ENCODE results near the gene CACNB1.
"Not testable (repeated sequence)": the region's sequence is repeated elsewhere in the genome, so short reads cannot be mapped to it uniquely, and the experiment has no call there.

The CACNB1 gene

DNA sequence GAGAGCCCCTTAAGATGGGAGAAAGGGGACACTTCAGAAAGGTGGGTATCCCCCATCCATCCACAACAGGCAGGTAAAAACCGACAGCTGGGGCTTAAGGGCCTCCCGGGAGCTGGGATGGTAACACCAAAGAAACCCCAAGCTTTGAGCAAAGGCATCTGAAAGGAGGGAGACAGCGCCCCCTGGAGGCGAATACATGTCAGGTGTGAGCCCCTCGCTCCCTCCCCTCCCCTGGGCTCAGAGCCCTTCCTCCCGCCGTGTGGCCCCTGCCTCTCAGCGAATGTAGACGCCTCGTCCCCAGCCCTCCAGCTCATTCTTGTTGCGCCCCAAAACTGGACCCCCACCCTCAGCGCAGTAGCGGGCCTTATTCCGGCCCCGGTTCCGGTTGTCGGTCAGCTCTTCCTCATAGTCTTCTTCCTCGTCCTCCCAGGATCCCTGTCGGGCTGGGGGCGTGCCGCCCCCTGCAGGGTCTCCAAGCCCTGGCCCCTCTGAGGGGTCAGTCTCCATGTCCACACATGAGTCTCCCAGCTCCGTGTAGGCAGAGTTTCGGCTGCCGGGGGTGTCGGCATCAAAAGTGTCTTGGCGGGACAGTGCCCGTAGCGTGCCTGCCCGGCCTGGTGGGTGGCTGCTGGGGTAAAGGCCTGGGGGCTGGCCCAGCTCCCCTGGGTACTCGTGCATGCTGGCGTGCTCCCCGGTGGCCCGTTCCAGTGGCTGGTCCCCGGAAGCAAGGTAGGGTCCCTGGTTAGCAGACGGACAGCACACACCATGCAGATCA is 22.4 kb downstream of the CACNB1 start:
- DNase-seq (ENCODE audit: low read depth in 2 of 2): peak; percentile 58 to 60

- no peak for DNase-seq (ENCODE audit: low read depth in 2 of 2)
Measured at GRCh38 chr17:39173526-39174274, 23.8 kb downstream of the CACNB1 start.

DNA sequence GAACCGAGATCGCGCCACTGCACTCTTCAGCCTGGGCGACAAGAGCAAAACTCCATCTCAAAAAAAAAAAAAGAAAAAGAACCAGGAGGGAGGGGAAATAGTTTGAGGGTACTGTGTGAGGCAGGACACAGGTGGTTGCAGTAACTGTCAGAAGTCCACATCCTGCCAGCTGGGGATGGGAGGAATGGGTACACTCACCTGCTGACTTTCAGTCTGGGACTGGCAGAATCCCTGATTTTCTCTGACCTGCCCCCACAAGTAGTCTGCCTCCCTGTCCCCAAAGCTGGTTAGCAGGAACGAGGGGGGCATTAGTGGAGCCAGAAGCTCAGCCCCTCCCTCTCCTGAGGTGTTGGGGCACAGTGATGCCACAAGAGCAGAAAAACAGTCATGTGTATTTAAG is 24.4 kb downstream of the CACNB1 start:
- DNase-seq (ENCODE audit: low read depth in 2 of 2): no peak

GRCh38 chr17:39171933-39172332 is 25.5 kb downstream of the CACNB1 start:
- no peak for DNase-seq (ENCODE audit: low read depth in 2 of 2)

DNA sequence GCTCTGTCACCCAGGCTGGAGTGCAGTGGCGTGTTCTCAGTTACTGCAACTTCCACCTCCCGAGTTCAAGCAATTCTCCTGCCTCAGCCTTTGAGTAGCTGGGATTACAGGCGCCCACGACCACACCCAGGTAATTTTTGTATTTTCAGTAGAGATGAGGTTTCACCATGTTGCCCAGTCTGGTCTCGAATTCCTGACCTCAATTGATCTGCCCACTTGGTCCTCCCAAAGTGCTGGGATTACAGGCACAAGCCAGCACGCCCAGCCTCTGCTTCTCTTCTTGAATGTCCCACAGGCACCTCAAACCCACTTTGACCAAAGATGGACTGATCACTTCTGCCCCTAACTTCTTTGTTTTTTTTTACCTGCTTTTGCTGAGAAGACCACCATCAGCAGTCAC is 26.9 kb downstream of the CACNB1 start:
- no peak for DNase-seq (ENCODE audit: low read depth in 2 of 2)

DNA sequence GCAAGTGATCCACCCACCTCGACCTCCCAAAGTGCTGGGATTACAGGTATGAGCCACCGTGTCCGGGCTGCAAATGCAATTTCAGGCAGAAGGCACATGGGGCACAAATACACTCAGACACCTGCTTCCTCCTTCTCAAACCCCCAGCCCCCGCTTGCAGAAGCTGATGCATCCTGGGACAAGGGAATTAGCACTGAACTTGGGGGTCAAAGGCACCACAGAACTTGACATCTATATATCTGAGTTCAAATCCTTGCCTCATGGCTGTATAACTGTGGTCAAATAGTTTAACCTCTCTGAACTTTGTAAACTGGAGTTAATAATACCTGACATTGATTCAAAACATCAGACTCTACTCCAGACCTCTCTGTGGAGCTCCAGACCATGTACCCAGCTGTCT is 27.4 kb downstream of the CACNB1 start:
- no peak for DNase-seq (ENCODE audit: low read depth in 2 of 2)

GRCh38 chr17:39169518-39169917 is 28.0 kb downstream of the CACNB1 start:
- DNase-seq (ENCODE audit: low read depth in 2 of 2): no peak

DNA sequence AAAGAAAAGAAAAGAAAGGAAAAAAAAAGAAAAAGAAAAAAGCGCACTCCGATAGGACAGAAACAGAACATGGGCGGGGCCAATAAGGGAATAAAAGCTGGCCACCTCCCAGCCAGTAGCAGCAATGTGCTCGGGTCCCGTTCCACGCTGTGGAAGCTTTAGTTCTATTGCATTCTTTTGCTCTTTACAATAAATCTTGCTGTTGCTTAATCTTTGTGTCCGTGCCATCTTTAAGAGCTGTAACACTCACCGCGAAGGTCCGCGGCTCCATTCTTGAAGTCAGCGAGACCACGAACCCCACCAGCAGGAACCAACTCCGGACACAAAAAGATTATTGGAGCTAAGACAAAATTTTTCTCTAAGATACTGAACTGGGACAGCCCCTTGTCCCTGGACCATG is 28.4 kb downstream of the CACNB1 start:
- DNase-seq (ENCODE audit: low read depth in 2 of 2): no peak

DNA sequence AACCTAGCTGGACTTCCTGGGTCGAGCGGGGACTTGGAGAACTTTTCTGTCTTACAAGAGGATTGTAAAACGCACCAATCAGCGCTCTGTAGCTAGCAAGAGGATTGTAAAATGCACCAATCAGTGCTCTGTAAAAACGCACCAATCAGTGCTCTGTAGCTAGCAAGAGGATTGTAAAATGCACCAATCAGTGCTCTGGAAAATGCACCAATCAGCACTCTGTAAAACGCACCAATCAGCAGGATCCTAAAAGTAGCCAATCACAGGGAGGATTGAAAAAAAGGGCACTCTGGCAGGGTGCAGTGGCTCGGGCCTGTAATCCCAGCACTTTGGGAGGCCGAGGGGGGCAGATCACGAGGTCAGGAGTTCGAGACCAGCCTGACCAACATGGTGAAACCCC is 29.0 kb downstream of the CACNB1 start:
- DNase-seq (ENCODE audit: low read depth in 2 of 2): not testable (repeated sequence)

DNA sequence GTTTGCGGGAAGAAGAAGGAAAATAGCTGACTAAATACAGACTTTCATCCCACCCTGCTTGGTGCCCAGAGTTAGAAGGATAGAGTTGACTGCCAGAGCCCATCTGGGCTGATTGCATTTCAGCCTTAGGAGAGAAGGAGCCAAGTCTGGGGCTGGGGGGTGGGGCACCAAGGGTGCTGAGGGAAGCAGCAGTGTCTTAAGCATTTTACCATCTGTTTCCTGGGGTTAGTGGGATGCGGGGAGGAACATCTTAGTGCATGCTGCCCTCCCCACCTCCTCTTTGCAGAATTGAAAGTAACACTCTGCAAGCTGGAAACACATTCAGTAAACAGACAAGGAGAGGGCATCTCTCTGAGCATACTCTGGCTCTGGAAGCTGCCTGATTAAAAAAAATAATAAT is 30.0 kb downstream of the CACNB1 start:
- DNase-seq (ENCODE audit: low read depth in 2 of 2): no peak

GRCh38 chr17:39166437-39167335 is 30.8 kb downstream of the CACNB1 start:
- no peak for DNase-seq (ENCODE audit: low read depth in 2 of 2)

GRCh38 chr17:39165841-39166349 is 31.6 kb downstream of the CACNB1 start, which contains the start of gene ARL5C:
ARL5C (minus strand) TSS chr17:39166161; CDS start chr17:39165760, 401 bp downstream.
- no peak for DNase-seq (ENCODE audit: low read depth in 2 of 2)

GRCh38 chr17:39165178-39165840 is 32.2 kb downstream of the CACNB1 start:
- DNase-seq (ENCODE audit: low read depth in 2 of 2): no peak

GRCh38 chr17:39164675-39165143 is 32.8 kb downstream of the CACNB1 start:
- peak; percentile 52 to 71 for DNase-seq (ENCODE audit: low read depth in 2 of 2)

DNA sequence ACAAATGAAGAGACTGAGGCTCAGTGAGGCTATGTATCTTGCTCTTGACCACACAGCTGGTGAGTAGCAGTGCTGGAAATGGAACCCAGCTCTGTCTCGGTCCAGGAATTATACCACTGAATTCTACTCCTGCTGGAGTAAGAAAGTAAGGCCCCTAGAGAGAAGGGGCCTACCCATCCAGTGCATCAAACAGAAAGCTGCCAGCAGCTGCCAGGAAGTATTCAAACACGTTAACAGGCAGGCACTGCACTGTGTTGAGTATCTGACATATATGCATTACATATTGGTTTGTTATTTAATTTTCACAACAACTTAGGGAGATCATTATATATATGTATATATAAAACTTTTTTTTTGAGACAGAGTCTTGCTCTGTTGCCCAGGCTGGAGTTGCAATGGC is 35.5 kb downstream of the CACNB1 start:
- no peak for DNase-seq (ENCODE audit: low read depth in 2 of 2)

DNA sequence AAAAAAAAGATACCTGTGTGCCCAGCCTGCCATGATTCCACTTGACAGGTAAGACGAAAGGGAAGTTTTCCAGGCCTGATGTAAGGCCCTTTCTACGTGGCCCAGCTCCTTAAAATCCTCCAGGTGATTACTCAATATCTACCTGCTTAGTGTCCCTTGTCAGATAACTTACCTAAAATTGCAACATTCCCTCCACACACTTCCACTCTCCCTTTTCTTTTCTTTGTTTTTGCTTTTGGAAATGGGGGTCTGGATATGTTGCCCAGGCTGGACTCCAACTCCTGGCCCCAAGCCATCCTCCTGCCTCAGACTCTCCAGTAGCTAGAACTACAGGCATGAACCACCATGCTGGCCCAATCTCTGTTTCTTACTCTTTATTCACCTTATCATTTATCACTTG is 38.8 kb downstream of the CACNB1 start:
- no peak for DNase-seq (ENCODE audit: low read depth in 2 of 2)

- DNase-seq (ENCODE audit: low read depth in 2 of 2): no peak
Measured at GRCh38 chr17:39156491-39156890, 41.0 kb downstream of the CACNB1 start.

GRCh38 chr17:39155654-39156053 is 41.8 kb downstream of the CACNB1 start:
- no peak for DNase-seq (ENCODE audit: low read depth in 2 of 2)

DNA sequence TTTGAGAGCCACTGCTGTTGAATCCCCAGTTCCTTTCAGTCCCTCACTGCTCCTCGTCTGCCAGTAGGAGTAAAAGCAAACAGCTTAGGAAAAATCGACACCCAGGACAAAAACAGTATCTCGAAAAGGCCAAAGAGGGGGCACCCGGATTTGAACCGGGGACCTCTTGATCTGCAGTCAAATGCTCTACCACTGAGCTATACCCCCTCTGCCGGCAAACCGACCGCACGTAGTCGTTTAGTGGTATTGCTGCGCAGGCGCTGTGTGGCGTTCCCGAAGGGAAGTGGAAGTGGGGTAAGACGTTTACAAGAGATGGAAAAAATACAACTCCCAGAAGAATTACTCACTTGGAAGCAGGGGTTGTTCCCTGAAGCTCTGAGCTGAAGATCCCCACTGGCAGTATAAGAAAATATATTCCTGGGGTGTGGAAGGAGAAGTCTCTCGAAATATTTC is 43.8 kb downstream of the CACNB1 start:
- DNase-seq (ENCODE audit: low read depth in 2 of 2): peak; percentile 83 to 90

DNA sequence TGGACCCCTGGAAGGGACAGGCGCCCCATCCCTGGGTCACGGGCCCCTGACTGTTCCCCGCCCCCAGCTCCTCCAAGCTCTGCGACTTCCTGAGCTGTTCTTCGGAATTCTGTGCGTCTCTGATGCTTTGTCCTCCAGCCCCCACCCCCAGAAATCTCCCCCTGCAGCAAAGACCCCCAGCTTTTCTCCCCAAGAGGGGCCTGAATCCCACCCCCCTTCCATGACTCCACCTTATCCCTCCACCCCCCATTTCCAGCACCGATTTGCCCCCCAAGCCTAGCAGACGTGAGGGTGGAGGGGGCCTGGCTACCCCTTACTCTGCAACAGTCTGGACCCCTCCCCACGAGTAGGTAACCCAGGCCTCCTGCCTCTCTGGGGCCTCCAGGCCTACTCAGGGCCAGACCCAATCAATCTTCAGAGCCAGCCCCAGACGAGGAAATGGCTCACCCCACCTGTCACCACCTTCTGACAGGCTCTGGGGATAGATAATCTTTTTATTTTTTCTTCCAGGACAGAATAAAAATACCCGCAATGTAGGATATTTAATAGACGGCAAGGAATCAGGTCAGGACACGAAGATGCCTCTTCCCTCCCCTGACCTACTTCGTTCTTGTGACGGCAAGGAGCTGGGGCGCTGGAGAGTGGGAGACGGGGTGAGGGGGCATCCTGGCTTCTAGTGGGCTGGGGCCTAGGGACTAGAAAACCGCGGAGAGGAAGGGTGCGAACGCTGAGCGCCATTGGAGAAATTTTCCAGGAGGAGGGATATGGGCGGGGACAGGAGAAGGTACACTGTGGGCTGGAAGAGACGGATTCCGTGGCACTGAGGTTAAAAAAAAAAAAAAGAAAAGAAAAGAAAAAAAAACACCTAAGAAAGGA is 45.3 kb downstream of the CACNB1 start:
- no peak for DNase-seq (ENCODE audit: low read depth in 2 of 2)
